OCI-LY3 (cell line): ENCODE data around the gene FBXO47.

Source experiments
- EZH2phosphoT487 ChIP-seq: fragments of 200-600 bp; shearing (Covaris generic); IDR thresholded peaks from 2 replicates; pipeline ENCODE4 v1.6.1; 2018; ENCODE audit warnings: antibody characterized with exemption, mixed run types, low read depth
- TF ChIP-seq, protein P1 (sequence below): fragments of 200-600, 300-600 bp; sonication (generic); IDR thresholded peaks from 2 replicates; pipeline ENCODE4 v1.5.1; 2014; ENCODE audit warnings: antibody characterized with exemption, low read length, low read depth

- TF ChIP-seq EZH2phosphoT487, result no peak
- TF ChIP-seq, protein P1, sequence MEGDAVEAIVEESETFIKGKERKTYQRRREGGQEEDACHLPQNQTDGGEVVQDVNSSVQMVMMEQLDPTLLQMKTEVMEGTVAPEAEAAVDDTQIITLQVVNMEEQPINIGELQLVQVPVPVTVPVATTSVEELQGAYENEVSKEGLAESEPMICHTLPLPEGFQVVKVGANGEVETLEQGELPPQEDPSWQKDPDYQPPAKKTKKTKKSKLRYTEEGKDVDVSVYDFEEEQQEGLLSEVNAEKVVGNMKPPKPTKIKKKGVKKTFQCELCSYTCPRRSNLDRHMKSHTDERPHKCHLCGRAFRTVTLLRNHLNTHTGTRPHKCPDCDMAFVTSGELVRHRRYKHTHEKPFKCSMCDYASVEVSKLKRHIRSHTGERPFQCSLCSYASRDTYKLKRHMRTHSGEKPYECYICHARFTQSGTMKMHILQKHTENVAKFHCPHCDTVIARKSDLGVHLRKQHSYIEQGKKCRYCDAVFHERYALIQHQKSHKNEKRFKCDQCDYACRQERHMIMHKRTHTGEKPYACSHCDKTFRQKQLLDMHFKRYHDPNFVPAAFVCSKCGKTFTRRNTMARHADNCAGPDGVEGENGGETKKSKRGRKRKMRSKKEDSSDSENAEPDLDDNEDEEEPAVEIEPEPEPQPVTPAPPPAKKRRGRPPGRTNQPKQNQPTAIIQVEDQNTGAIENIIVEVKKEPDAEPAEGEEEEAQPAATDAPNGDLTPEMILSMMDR, result no peak
Measured at GRCh38 chr17:38908676-38909181, 58.5 kb downstream of the FBXO47 start.
